ENCODE measurements around the gene RAP1A.

The RAP1A gene

DNA sequence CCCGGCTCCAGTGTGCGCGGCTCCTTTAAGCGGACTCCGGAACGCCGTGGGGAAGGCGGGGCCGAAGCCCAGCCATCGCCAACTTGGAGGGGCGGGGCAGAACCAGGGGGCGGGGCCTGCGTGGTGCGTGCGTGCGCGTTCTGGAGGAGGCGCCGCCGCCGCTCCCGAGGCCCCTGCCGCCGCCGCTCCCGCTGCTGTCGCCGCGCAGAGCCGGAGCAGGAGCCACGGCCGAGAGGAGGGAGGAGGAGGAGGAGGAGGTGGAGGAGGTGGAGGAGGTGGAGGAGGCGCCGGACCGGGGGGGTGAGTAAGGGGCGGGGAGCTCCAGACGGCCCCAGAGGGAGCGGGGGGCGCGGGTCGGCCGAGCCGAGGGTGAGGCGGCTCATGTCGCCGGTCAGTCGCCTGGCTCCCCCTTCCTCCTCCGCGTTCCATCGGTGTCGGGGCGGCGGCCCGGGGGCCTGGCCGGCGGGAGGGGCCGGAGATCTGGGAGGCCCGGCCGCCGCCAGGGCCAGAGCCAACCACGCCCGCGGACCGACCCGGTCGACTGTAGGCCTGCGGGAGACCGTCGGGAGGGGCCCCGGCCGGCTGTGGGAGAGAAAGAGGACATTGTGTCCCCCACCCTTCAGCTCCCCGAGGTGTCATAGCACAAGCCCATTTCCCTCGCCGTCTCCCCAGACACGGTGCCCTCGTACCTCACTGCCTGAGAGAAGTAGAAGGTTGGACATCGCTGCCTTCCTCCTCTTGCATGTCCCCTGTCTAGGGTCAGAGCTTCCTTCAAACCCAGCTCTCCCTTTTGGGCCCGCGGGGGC lies at the start of gene RAP1A:
RAP1A (plus strand) TSS at position 155 of the 806 bp plus-strand sequence. CDS start 71,572 bp downstream, outside the sequence.
- peak; percentile 99 for DNase-seq (ENCODE audit: low spot score)

GRCh38 chr1:111569913-111570312 lies 49.7 kb upstream of the RAP1A start:
- DNase-seq (ENCODE audit: low spot score), result no peak

DNA sequence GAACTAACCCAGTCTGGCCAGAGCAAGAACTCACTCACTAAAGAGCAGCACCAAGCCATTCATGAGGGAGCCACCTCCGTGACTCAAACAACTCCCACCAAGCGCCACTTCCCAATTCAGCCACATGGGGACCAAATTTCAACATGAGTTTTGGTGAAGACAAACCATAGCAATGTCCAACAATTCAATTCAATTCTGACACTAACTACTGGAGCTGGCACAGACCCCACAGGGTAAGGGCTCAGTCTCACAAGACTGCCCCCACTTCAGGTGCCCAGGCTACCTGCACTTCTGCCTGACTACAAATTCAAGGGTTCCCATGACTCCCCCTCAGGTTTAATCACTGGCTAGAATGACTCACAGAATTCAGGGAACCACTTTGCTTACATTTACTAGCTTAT lies 48.8 kb upstream of the RAP1A start:
- no peak for DNase-seq (ENCODE audit: low spot score)

DNA sequence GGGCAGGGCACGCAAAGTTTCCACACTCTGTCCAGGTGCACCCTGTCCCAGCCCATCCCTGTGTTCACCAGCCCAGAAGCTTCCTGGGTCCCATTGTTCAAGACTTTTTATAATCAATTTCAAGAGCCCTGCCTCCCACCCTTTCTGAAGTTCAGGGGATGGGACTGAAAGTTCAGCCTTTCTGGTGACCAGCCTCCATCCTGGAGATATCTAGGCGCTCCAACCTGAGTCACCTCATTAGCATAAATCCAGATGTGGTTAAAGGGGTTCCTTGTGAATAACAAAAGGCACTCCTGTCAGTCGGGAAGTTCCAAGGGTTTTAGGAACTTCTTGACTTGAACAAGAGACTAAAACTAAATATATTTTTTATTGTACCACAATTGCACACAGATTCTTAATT lies 48.4 kb upstream of the RAP1A start:
- DNase-seq (ENCODE audit: low spot score), result no peak

DNA sequence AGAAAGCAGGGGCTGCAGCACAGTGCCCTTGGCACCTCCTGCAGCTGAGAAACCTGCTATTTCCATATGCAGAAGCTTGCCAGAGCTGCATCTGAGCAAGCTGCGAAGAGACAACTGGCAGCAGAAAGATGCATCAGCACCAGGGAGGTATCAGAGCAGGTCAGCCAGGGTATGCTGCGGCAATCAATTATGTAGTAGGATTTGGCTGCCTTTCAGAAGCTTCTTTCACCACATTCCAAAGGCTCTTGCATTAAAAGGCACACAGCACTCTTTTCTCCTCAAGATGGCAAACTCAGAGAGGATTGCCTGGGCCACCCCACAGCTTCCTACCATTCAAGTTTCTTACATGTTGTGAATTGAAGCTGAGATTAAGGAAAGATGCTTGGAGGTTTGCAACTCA lies 47.6 kb upstream of the RAP1A start:
- peak; percentile 38 for DNase-seq (ENCODE audit: low spot score)

DNA sequence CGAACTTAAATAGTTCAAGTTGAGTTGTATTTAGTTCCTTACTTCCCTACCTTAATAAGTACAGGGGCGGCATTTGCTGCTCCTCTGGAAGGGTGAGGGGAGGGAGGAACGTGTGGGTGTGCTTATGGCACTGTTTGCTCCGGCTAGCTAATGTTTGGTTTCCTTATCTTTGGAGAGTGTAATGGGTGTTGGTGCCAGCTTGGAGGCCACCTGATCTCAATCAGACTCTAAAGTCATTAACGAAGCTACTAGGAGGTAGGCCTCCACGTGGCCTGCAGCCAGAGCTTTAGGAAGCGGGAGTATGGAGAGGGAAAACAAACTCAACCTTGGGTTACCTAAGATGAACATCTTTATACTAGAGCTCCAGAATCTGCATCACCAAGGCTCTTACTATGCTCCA lies 43.0 kb upstream of the RAP1A start:
- DNase-seq (ENCODE audit: low spot score), result no peak

GRCh38 chr1:111577814-111578213 lies 41.8 kb upstream of the RAP1A start:
- DNase-seq (ENCODE audit: low spot score), result no peak

DNA sequence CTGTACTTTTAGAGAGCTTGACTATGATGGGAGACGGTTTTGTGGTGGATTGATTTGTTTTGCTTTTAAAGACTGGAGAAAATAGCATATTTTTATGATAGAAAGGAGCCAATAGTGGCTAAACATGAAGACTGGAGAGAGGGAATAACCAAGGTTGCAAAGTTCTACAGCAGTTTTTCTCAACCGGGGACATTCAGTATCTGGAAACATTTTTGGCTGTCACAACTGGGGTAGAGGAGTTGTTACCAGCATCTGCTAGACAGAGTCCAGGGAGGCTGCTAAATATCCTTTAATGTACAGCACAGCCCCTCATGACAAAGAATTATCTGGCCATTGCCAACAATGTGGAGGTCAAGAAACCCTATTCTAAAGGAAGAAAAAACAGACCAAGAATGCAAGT lies 38.4 kb upstream of the RAP1A start:
- DNase-seq (ENCODE audit: low spot score), result no peak

DNA sequence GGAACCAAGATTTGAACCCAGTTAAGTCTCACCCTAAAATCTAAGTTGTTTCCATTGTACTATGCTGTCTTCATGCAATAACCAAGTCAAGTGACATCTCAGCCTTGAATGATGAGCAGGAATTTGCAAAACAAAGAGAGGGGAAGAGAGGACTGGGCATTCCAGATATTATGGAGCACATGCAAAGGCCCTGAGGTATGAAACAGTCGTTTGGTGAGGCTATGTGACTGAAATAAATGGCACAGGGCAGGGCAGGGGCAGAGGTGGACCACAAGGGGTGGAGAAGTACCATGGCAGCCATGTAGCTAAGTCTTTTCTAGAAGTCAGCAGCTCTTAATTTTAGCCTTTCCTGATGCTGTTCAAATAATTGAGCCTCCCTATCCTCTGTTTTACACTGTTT lies 37.6 kb upstream of the RAP1A start:
- no peak for DNase-seq (ENCODE audit: low spot score)

DNA sequence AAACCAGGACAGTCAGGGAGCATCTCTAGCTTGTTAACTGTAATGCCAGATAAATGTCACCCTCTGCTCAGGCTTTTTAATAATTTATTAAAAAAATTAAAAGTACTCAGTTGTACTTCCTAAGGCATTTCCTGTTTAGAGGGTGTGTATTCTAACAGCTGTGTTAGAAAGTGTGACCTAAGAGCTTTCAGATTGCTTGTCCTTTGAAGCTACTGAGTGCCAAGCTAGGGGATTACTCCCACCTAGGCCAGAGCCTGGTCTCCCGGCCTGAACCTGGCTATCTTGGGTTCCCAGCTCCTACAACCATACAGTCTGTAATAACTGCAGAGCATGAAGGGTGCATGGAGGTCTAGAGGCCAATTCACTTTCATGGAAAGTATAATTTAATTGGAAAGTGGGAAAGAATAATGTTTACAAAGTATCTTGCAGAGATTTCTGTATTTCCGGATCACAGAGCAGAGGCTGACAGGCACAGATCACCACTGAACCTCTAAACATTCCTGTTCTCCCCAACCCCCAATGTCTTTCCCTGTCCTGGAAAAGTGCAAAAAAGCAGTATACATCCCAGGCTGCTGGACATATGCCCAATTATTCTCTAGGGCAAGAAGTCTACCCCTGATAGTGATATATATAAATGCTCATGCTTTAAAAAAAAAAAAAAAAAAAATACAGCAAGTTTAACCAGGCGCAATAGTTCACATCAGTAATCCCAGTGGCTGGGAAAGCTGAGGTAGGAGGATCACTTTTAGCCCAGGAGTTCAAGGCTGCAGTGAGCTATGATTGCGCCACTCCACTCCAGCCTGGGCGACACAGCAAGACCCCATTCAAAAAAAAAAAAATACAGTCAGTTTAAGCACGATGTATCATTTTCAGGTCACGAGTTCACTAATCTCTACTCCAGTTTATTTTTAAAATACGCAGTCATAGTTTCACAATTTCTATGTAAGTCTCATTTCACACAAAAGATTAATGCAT lies 36.7 kb upstream of the RAP1A start:
- no peak for DNase-seq (ENCODE audit: low spot score)

GRCh38 chr1:111585447-111586086 lies 34.0 kb upstream of the RAP1A start:
- no peak for DNase-seq (ENCODE audit: low spot score)

- DNase-seq (ENCODE audit: low spot score), result no peak
Observed at GRCh38 chr1:111586112-111586511, 33.5 kb upstream of the RAP1A start.

GRCh38 chr1:111587509-111588174 lies 31.9 kb upstream of the RAP1A start:
- no peak for DNase-seq (ENCODE audit: low spot score)

GRCh38 chr1:111591937-111592336 lies 27.7 kb upstream of the RAP1A start:
- DNase-seq (ENCODE audit: low spot score), result no peak

DNA sequence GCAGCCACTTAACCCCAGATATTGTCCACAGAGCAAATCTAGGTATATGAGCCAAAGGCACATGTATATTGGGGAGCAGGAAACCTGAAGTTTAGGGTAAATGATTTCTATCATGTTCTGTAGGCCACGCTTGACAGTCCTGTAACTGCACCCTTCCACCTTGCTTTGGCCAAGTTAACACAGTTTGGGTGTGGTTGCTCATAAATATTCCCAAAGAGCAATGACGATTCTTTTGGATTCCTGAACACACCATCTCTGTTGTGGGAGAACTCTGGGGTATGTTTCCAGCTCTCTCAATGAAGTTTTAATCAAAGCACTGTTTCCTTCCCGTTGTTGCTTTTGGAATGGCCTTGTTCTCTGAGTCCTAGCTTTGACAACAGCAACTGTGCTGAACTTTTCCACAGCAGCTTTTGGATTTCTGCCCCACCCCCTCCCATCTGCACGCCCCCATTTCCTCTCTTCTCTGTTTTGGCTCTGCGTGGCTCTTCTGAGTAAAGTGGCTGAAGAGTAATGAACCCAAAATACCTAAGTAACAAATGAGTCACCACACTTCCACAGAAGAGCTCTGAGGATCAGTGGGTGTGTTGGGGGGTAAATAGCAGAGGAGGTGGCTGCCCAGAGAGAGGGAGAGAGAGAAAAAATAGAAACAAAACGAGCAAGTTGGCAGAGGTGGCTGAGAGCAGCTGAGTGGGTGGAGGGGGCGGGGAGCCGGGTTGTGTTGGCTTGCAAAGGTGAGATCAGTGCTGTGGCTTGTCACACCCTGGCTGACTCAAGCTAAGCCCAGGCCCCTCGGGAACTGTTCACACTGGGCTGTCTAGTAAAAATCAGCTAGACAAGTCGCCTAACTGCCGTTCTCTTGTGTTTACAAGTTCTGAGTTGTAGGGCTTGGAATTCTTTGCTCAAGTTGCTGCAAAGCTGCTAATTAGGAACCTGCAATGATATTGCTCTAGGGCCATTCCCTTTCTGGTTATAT lies 26.9 kb upstream of the RAP1A start:
- peak; percentile 81 for DNase-seq (ENCODE audit: low spot score)

- peak; percentile 12 for DNase-seq (ENCODE audit: low spot score)
Observed at GRCh38 chr1:111593403-111594305, 25.9 kb upstream of the RAP1A start.

DNA sequence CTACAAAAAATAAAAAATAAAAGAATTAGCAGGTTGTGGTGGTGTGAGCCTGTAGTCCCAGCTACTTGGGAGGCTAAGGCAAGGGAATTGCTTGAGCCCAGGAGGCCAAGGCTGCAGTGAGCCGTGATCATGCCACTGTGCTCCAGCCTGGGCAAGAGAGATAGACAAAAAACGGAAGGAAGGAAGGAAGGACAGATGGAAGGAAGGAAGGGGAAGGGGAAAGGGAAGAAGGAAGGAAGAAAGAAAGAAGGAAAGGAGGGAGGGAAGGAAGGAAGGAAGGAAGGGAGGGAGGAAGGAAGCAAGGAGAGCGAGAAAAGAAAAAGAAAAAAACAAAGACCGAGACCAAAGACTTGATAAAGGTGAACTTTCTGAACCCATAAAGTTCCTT lies 25.3 kb upstream of the RAP1A start:
- DNase-seq (ENCODE audit: low spot score), result no peak

- no peak for DNase-seq (ENCODE audit: low spot score)
Observed at GRCh38 chr1:111595807-111596206, 23.8 kb upstream of the RAP1A start.

GRCh38 chr1:111596499-111596898 lies 23.1 kb upstream of the RAP1A start:
- no peak for DNase-seq (ENCODE audit: low spot score)

DNA sequence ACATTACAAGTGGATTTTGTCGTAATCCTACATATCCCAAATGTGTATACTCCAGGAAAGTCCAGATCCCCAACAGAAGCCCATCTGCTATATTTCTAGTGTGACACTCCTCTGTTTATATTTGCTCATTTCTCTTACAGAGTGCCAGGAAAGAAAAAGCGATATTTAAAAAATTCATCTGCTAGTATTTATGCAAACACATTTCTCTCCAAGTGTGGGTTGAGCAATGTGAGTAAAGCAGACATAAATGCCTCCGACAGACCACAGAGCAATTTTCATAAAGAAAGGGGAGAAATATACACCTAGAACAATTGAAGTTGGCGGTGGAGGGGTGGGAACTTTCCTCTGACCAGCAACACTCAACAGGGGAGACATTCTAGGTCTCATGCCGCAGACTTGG lies 22.2 kb upstream of the RAP1A start:
- peak; percentile 7 for DNase-seq (ENCODE audit: low spot score)

All from AG08396 (cell line).